Measurements from ENCODE around the gene SLC2A9.

The SLC2A9 gene

GRCh38 chr4:10018818-10019461 lies 2.4 kb downstream of the SLC2A9 start:
- peak overlapping the region; percentile 12 for H3K9ac ChIP-seq (ENCODE audit: low read length)

DNA sequence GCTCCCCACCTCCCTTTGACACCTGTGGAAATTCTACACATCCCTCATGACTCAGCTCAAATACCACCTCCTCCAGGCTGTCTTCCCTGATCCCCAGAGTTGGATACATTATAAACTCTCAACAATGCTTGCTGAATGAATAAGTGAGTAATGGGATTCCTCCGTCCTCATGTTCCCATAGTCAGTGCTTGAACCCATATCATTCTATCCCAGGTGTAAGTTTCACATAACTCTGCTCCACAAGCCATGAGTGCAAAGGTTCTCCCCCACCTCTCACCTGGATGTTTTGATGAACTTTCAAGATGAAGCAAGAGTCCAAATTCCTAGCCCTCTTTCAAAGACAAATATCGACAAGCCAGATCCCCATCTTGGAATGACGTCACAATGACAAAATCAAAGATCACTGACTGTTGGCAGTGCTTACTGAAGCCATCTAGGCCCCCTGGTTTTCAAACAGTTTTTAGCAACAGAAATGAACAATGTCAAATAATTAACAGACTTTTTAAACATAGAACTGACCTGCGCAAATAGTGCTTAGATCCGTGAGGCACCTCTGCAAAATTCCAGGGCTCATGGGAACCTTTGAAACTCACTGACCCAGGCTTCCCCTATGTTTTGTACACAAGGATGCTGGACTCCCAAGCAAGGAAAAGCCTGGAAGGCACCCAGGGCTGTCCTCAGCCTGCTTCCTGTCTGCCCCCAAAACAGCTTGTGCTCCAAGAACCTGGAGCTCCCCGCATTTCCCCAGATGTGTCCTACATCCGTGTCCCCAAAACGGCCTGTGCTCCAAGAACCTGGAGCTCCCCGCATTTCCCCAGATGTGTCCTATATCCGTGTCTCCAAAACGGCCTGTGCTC lies 4.0 kb downstream of the SLC2A9 start:
- no peak overlapping the region for H4K12ac ChIP-seq (ENCODE audit: low read depth, low read length)
- no peaks in the 10 kb centered on the region for H3K27me3 ChIP-seq (ENCODE audit: insufficient read depth, low read length)
- no peaks in the 10 kb centered on the region for H3K36me3 ChIP-seq (ENCODE audit: control insufficient read depth in 1 of 2, insufficient read depth in 2 of 2, low read length in 2 of 2)
- no peak overlapping the region for H3K27ac ChIP-seq (ENCODE audit: low read depth, low read length)
- no peak overlapping the region for H2AK5ac ChIP-seq (ENCODE audit: low read length)
- H3K14ac ChIP-seq (ENCODE audit: low read length): no peak overlapping the region
- WGBS (ENCODE audit: extremely low coverage, insufficient coverage, insufficient read length): no CpG with 5 or more reads among the region's 11 CpGs
- H3K23ac ChIP-seq (ENCODE audit: low read length): no peak overlapping the region
- H4K91ac ChIP-seq (ENCODE audit: low read depth, low read length): no peak overlapping the region
- H3K4me2 ChIP-seq (ENCODE audit: low read length): no peak overlapping the region
- peak; percentile 42 to 77 for DNase-seq
- peaks cover 3% of the 10 kb centered on the region for H3K9me3 ChIP-seq (ENCODE audit: insufficient read depth, low read depth, low read length)
- no peak overlapping the region for H3K9ac ChIP-seq (ENCODE audit: low read length)
- H3K4ac ChIP-seq (ENCODE audit: low read depth, low read length): no peak overlapping the region
- no peak overlapping the region for H2BK12ac ChIP-seq (ENCODE audit: low read length)
- H3K18ac ChIP-seq (ENCODE audit: low read length): no peak overlapping the region
- no peak overlapping the region for H2AFZ ChIP-seq (ENCODE audit: insufficient read depth, low read length, poor library complexity)
- no peak overlapping the region for H3K4me3 ChIP-seq (ENCODE audit: low read depth, low read length)
- H3K79me1 ChIP-seq (ENCODE audit: low read length): peaks cover 8% of the 10 kb centered on the region
- no peak overlapping the region for H2BK5ac ChIP-seq (ENCODE audit: low read depth, low read length, poor library complexity)
- H3K4me1 ChIP-seq (ENCODE audit: control insufficient read depth in 1 of 2, insufficient read depth in 2 of 2, low read length in 2 of 2): peaks cover 7 to 8% of the 10 kb centered on the region in 2 experiments
- no peak overlapping the region for H2BK120ac ChIP-seq (ENCODE audit: insufficient read depth, low read length, poor library complexity)
- no peak overlapping the region for H4K8ac ChIP-seq (ENCODE audit: low read depth, low read length)
- peaks cover 3% of the 10 kb centered on the region for H3K79me2 ChIP-seq (ENCODE audit: control insufficient read depth, insufficient read depth, low read length, poor library complexity)

More at GRCh38 chr4:10018818-10019461, 2.4 kb downstream of the SLC2A9 start:
- Histone ChIP-seq H3K23ac (ENCODE audit: low read length) (no peak overlapping the region), H3K4ac (ENCODE audit: low read depth, low read length) (no peak overlapping the region), H3K27ac (ENCODE audit: low read depth, low read length) (no peak overlapping the region), H3K4me3 (ENCODE audit: low read depth, low read length) (peak overlapping the region; percentile 71), H3K27me3 (ENCODE audit: insufficient read depth, low read length) (no peaks in the 10 kb centered on the region), H4K8ac (ENCODE audit: low read depth, low read length) (peak overlapping the region; percentile 98), H3K79me2 (ENCODE audit: control insufficient read depth, insufficient read depth, low read length, poor library complexity) (peaks cover 3% of the 10 kb centered on the region), H3K4me1 (ENCODE audit: control insufficient read depth in 1 of 2, insufficient read depth in 2 of 2, low read length in 2 of 2) (peaks cover 13 to 22% of the 10 kb centered on the region in 2 experiments), H3K4me2 (ENCODE audit: low read length) (peak overlapping the region; percentile 54), H3K36me3 (ENCODE audit: control insufficient read depth in 1 of 2, insufficient read depth in 2 of 2, low read length in 2 of 2) (no peaks in the 10 kb centered on the region), H2BK120ac (ENCODE audit: insufficient read depth, low read length, poor library complexity) (peak overlapping the region; percentile 59), H3K79me1 (ENCODE audit: low read length) (peaks cover 8% of the 10 kb centered on the region), H3K18ac (ENCODE audit: low read length) (peak overlapping the region; percentile 50), H4K12ac (ENCODE audit: low read depth, low read length) (peak overlapping the region; percentile 71), H2BK12ac (ENCODE audit: low read length) (peak overlapping the region; percentile 21), H2AK5ac (ENCODE audit: low read length) (peak overlapping the region; percentile 8), H2BK5ac (ENCODE audit: low read depth, low read length, poor library complexity) (peak overlapping the region; percentile 24), H4K91ac (ENCODE audit: low read depth, low read length) (peak overlapping the region; percentile 73), H2AFZ (ENCODE audit: insufficient read depth, low read length, poor library complexity) (peak overlapping the region; percentile 83), H3K14ac (ENCODE audit: low read length) (peak overlapping the region; percentile 0), H3K9me3 (ENCODE audit: insufficient read depth, low read depth, low read length) (peaks cover 3% of the 10 kb centered on the region)
- peak; percentile 97 to 98 for DNase-seq
- WGBS (ENCODE audit: extremely low coverage, insufficient coverage, insufficient read length): no CpG with 5 or more reads among the region's 52 CpGs

DNA sequence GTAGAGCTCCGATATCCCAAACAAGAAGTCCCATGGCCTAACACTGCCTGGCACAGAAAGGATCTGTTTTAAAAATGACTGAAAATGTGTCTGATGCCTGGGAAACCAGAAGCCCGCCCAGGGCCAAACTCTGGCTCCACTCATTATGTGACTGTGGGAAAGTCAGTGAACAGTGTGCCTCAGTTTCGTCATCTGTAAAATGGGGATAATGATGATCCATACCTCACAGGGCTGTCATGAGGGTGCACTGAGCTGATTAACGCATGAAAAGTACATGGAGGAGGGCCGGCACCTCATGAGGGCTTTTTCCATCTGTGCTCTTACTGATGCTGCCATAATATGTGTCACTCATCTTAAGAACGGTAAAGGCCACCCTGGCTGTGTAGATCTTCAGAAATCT lies 5.1 kb downstream of the SLC2A9 start:
- H4K8ac ChIP-seq (ENCODE audit: low read depth, low read length): no peak overlapping the region
- no peak overlapping the region for H3K23ac ChIP-seq (ENCODE audit: low read length)
- H4K12ac ChIP-seq (ENCODE audit: low read depth, low read length): no peak overlapping the region
- peaks cover 3% of the 10 kb centered on the region for H3K79me2 ChIP-seq (ENCODE audit: control insufficient read depth, insufficient read depth, low read length, poor library complexity)
- WGBS (ENCODE audit: extremely low coverage, insufficient coverage, insufficient read length): no CpG with 5 or more reads among the region's 6 CpGs
- H3K4ac ChIP-seq (ENCODE audit: low read depth, low read length): no peak overlapping the region
- no peak overlapping the region for H3K9ac ChIP-seq (ENCODE audit: low read length)
- H3K4me3 ChIP-seq (ENCODE audit: low read depth, low read length): no peak overlapping the region
- H3K4me1 ChIP-seq (ENCODE audit: control insufficient read depth in 1 of 2, insufficient read depth in 2 of 2, low read length in 2 of 2): peaks cover 5 to 7% of the 10 kb centered on the region in 2 experiments
- peaks cover 8% of the 10 kb centered on the region for H3K79me1 ChIP-seq (ENCODE audit: low read length)
- DNase-seq: no peak
- no peaks in the 10 kb centered on the region for H3K27me3 ChIP-seq (ENCODE audit: insufficient read depth, low read length)
- H2BK120ac ChIP-seq (ENCODE audit: insufficient read depth, low read length, poor library complexity): no peak overlapping the region
- H3K18ac ChIP-seq (ENCODE audit: low read length): no peak overlapping the region
- H2BK5ac ChIP-seq (ENCODE audit: low read depth, low read length, poor library complexity): no peak overlapping the region
- no peak overlapping the region for H3K4me2 ChIP-seq (ENCODE audit: low read length)
- H2AK5ac ChIP-seq (ENCODE audit: low read length): no peak overlapping the region
- peaks cover 3% of the 10 kb centered on the region for H3K9me3 ChIP-seq (ENCODE audit: insufficient read depth, low read depth, low read length)
- H3K27ac ChIP-seq (ENCODE audit: low read depth, low read length): no peak overlapping the region
- no peak overlapping the region for H4K91ac ChIP-seq (ENCODE audit: low read depth, low read length)
- no peak overlapping the region for H2BK12ac ChIP-seq (ENCODE audit: low read length)
- H2AFZ ChIP-seq (ENCODE audit: insufficient read depth, low read length, poor library complexity): no peak overlapping the region
- no peaks in the 10 kb centered on the region for H3K36me3 ChIP-seq (ENCODE audit: control insufficient read depth in 1 of 2, insufficient read depth in 2 of 2, low read length in 2 of 2)
- no peak overlapping the region for H3K14ac ChIP-seq (ENCODE audit: low read length)

DNA sequence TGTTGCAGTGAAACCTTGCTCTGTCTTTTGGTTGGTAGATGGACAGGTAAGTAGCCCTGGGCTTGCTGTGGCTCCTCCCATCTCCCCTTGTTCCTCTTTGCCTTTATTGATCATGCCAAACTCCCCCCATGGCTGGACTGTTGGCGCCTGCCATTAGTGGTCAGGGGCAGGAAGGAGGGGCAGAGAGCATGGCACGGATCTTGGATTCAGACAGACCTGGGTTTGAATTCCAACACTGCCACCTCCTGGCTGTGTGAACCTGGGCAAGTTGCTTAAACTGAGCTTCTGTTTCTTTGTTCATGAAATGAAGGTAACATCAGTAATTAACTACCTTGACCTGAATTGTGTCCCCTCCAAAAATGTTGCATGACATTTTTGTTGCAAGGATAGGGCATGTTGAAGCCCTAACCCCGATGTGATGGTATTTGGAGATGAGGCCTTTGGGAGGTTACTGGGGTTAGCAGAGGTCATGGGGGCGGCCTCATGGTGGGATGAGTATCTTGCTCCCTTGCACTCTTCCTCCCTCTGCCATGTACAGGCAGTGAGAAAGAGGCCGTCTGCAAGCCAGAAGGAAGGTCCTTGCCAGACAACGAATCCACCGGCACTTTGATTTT lies 6.0 kb downstream of the SLC2A9 start:
- H3K79me1 ChIP-seq (ENCODE audit: low read length): peaks cover 5% of the 10 kb centered on the region
- no peak overlapping the region for H3K4me3 ChIP-seq (ENCODE audit: low read depth, low read length)
- peaks cover 3% of the 10 kb centered on the region for H3K79me2 ChIP-seq (ENCODE audit: control insufficient read depth, insufficient read depth, low read length, poor library complexity)
- H3K18ac ChIP-seq (ENCODE audit: low read length): no peak overlapping the region
- no peak overlapping the region for H3K4ac ChIP-seq (ENCODE audit: low read depth, low read length)
- H2BK120ac ChIP-seq (ENCODE audit: insufficient read depth, low read length, poor library complexity): no peak overlapping the region
- H3K4me2 ChIP-seq (ENCODE audit: low read length): no peak overlapping the region
- H3K9me3 ChIP-seq (ENCODE audit: insufficient read depth, low read depth, low read length): no peaks in the 10 kb centered on the region
- no CpG with 5 or more reads among the region's 7 CpGs for WGBS (ENCODE audit: extremely low coverage, insufficient coverage, insufficient read length)
- no peak overlapping the region for H3K14ac ChIP-seq (ENCODE audit: low read length)
- H2BK12ac ChIP-seq (ENCODE audit: low read length): no peak overlapping the region
- no peak overlapping the region for H3K9ac ChIP-seq (ENCODE audit: low read length)
- H3K23ac ChIP-seq (ENCODE audit: low read length): no peak overlapping the region
- no peak overlapping the region for H3K27ac ChIP-seq (ENCODE audit: low read depth, low read length)
- no peak overlapping the region for H4K12ac ChIP-seq (ENCODE audit: low read depth, low read length)
- no peak overlapping the region for H4K91ac ChIP-seq (ENCODE audit: low read depth, low read length)
- no peak overlapping the region for H4K8ac ChIP-seq (ENCODE audit: low read depth, low read length)
- peak in 1 of 2 donors; percentile 30 for DNase-seq
- H3K27me3 ChIP-seq (ENCODE audit: insufficient read depth, low read length): no peaks in the 10 kb centered on the region
- no peak overlapping the region for H2AK5ac ChIP-seq (ENCODE audit: low read length)
- no peaks in the 10 kb centered on the region for H3K36me3 ChIP-seq (ENCODE audit: control insufficient read depth in 1 of 2, insufficient read depth in 2 of 2, low read length in 2 of 2)
- peaks cover 5 to 7% of the 10 kb centered on the region in 2 experiments for H3K4me1 ChIP-seq (ENCODE audit: control insufficient read depth in 1 of 2, insufficient read depth in 2 of 2, low read length in 2 of 2)
- H2AFZ ChIP-seq (ENCODE audit: insufficient read depth, low read length, poor library complexity): no peak overlapping the region
- H2BK5ac ChIP-seq (ENCODE audit: low read depth, low read length, poor library complexity): no peak overlapping the region
